GM18861 (cell line): ENCODE data around the gene ACKR4.
"Not testable (repeated sequence)": the region's sequence is repeated elsewhere in the genome, so short reads cannot be mapped to it uniquely, and the experiment has no call there.

Experiments used
- ATAC-seq: cut with Tn5 transposase; IDR thresholded peaks from one replicate; pipeline ENCODE4 v1.9.1; 2021; ENCODE audit not compliant: unreplicated experiment

The ACKR4 gene

DNA sequence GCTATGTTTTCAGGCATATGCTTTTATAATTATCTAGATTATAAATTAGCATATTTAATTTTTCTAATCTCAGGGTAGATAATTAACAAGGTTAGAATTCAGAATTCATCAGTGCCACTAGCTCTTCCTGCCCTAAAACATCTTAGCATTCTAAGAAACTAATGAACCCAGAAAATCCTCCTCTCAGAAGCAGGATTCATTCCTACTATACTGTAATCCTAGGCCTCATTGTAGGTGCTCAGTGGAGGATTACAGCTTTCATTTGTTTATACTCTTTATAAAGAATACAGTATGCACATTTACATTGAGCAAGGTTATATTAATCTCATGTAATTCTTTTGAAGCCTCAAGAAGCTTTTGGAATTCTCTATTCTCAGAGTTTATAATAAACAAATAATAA is 41.6 kb downstream of the ACKR4 start:
- no peak for ATAC-seq

- ATAC-seq: not testable (repeated sequence)
These were observed 44.4 kb downstream of the ACKR4 start for GRCh38 chr3:132641427-132641826.

- ATAC-seq: no peak
These were observed 44.9 kb downstream of the ACKR4 start for GRCh38 chr3:132641837-132642538.

- ATAC-seq: no peak
These were observed 45.4 kb downstream of the ACKR4 start for GRCh38 chr3:132642539-132642847.

DNA sequence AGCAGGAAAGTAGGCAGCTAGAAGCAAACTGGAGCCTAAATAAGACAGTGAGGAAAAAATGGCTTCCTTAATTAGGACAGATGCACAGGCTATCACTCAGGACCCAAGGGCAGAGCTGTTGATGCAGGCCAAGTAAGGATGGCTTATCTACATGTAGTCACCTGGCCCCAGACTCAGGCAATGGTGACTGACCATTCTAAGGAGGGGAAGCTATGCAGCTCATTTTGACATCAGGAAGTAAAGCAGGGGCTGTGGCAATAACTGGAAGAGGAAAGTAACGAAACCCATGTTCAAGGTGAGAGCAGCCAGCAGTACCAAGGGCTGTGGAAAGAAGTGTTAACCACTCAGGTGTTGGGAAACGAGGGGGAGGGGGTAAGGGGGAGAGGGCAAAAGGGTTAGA is 46.3 kb downstream of the ACKR4 start:
- ATAC-seq: no peak

- no peak for ATAC-seq
These were observed 48.0 kb downstream of the ACKR4 start for GRCh38 chr3:132645058-132645457.

GRCh38 chr3:132650153-132650552 is 53.1 kb downstream of the ACKR4 start:
- no peak for ATAC-seq
